ENCODE data around the gene MRPS18B. TPM values are rescaled to one million over a fixed set of nuclear protein-coding genes. Genes with fewer than 3 reads are reported as not detected.

Gene MRPS18B
- total RNA-seq, 1 donor from 2014 or later, result 27.5 TPM

GRCh38 chr6:30647242-30648116 lies 29.8 kb downstream of the MRPS18B start:
- H3K4me1 Mint-ChIP-seq (ENCODE audit: low read depth), result peaks cover 17% of the 10 kb centered on the region
- peak; percentile 85 for DNase-seq (ENCODE audit: low spot score, unreplicated experiment)
- peak overlapping the region; percentile 96 for H3K27ac Mint-ChIP-seq
- peaks cover 21% of the 10 kb centered on the region for H3K36me3 Mint-ChIP-seq (ENCODE audit: insufficient read depth)
- peak overlapping the region; percentile 86 for H3K4me3 Mint-ChIP-seq (ENCODE audit: low read depth)
- no peaks in the 10 kb centered on the region for H3K27me3 Mint-ChIP-seq
- H3K9me3 Mint-ChIP-seq (ENCODE audit: low read depth), result no peaks in the 10 kb centered on the region
- no peak for TF ChIP-seq CTCF (IDR thresholded peaks at IDR 0.05; ENCODE audit: unreplicated experiment)

GRCh38 chr6:30651143-30651542 lies 33.5 kb downstream of the MRPS18B start:
- Mint-ChIP-seq H3K9me3 (ENCODE audit: low read depth) (no peaks in the 10 kb centered on the region), H3K27me3 (no peaks in the 10 kb centered on the region), H3K4me3 (ENCODE audit: low read depth) (no peak overlapping the region), H3K36me3 (ENCODE audit: insufficient read depth) (peaks cover 14% of the 10 kb centered on the region), H3K27ac (peak overlapping the region; percentile 62), H3K4me1 (ENCODE audit: low read depth) (peaks cover 11% of the 10 kb centered on the region)
- no peak for TF ChIP-seq CTCF (IDR thresholded peaks at IDR 0.05; ENCODE audit: unreplicated experiment)
- DNase-seq (ENCODE audit: low spot score, unreplicated experiment), result no peak

GRCh38 chr6:30654798-30655742 lies 37.4 kb downstream of the MRPS18B start:
- Mint-ChIP-seq H3K36me3 (ENCODE audit: insufficient read depth) (peaks cover 24% of the 10 kb centered on the region), H3K4me3 (ENCODE audit: low read depth) (no peak overlapping the region), H3K27ac (no peak overlapping the region), H3K27me3 (no peaks in the 10 kb centered on the region), H3K4me1 (ENCODE audit: low read depth) (no peaks in the 10 kb centered on the region), H3K9me3 (ENCODE audit: low read depth) (no peaks in the 10 kb centered on the region)
- DNase-seq (ENCODE audit: low spot score, unreplicated experiment), result no peak
- no peak for TF ChIP-seq CTCF (IDR thresholded peaks at IDR 0.05; ENCODE audit: unreplicated experiment)

GRCh38 chr6:30655743-30656094 lies 38.1 kb downstream of the MRPS18B start:
- TF ChIP-seq CTCF (IDR thresholded peaks at IDR 0.05; ENCODE audit: unreplicated experiment), result no peak
- DNase-seq (ENCODE audit: low spot score, unreplicated experiment), result no peak
- Mint-ChIP-seq H3K4me1 (ENCODE audit: low read depth) (no peaks in the 10 kb centered on the region), H3K4me3 (ENCODE audit: low read depth) (no peak overlapping the region), H3K27me3 (no peaks in the 10 kb centered on the region), H3K27ac (no peak overlapping the region), H3K9me3 (ENCODE audit: low read depth) (no peaks in the 10 kb centered on the region), H3K36me3 (ENCODE audit: insufficient read depth) (peaks cover 24% of the 10 kb centered on the region)

GRCh38 chr6:30656513-30656912 lies 38.9 kb downstream of the MRPS18B start:
- Mint-ChIP-seq H3K27ac (no peak overlapping the region), H3K9me3 (ENCODE audit: low read depth) (no peaks in the 10 kb centered on the region), H3K4me1 (ENCODE audit: low read depth) (no peaks in the 10 kb centered on the region), H3K4me3 (ENCODE audit: low read depth) (no peak overlapping the region), H3K36me3 (ENCODE audit: insufficient read depth) (peaks cover 22% of the 10 kb centered on the region), H3K27me3 (no peaks in the 10 kb centered on the region)
- no peak for TF ChIP-seq CTCF (IDR thresholded peaks at IDR 0.05; ENCODE audit: unreplicated experiment)
- no peak for DNase-seq (ENCODE audit: low spot score, unreplicated experiment)

All from progenitor cell of endocrine pancreas (in vitro differentiated cells).